Calu3 (cell line): Measurements from ENCODE around the gene FYN. TPM values are rescaled to one million over a fixed set of nuclear protein-coding genes. Genes with fewer than 3 reads are reported as not detected.

Experiments
- BruUV-seq: library from RNA; stranded (reverse); fragments of 400-500 nt; replicated peaks from 2 replicates; lab custom pipeline; 2021; lab: Mats Ljungman, UMichigan
- CTCF ChIA-PET: fragments of 300-600 bp; sonication (Branson Sonifier 250); formaldehyde crosslinking; loops from one replicate; lab custom pipeline; 2022; ENCODE audit warnings: antibody characterized with exemption; lab: Charles Lee
- DNase-seq: peaks from one replicate; pipeline ENCODE4 v3.0.0; 2022
- H3K27ac Mint-ChIP-seq: one replicate; pipeline ENCODE4 v1.8.0; 2022; ENCODE audit warnings: mixed read lengths; ENCODE audit not compliant: unreplicated experiment
- H3K27me3 Mint-ChIP-seq: one replicate; pipeline ENCODE4 v1.8.0; 2022; ENCODE audit warnings: mixed read lengths; ENCODE audit not compliant: unreplicated experiment
- H3K36me3 Mint-ChIP-seq: one replicate; pipeline ENCODE4 v1.8.0; 2022; ENCODE audit warnings: mild to moderate bottlenecking, moderate library complexity, mixed read lengths; ENCODE audit not compliant: insufficient read depth, unreplicated experiment
- H3K4me1 Mint-ChIP-seq: one replicate; pipeline ENCODE4 v1.8.0; 2022; ENCODE audit warnings: mild to moderate bottlenecking, low read depth, mixed read lengths; ENCODE audit not compliant: unreplicated experiment
- H3K4me3 Mint-ChIP-seq: one replicate; pipeline ENCODE4 v1.8.0; 2022; ENCODE audit warnings: mild to moderate bottlenecking, low read depth, moderate library complexity, mixed read lengths; ENCODE audit not compliant: unreplicated experiment
- H3K9me3 Mint-ChIP-seq: one replicate; pipeline ENCODE4 v1.8.0; 2022; ENCODE audit warnings: low read depth, mixed read lengths; ENCODE audit not compliant: unreplicated experiment
- intact Hi-C: fragments of 100-400 bp; cut with micrococcal nuclease; formaldehyde crosslinking; loops from one replicate; pipeline ENCODE4 v1.10.0; 2022; ENCODE audit not compliant: unreplicated experiment
- total RNA-seq: library from RNA; stranded (reverse); gene quantifications from 2 replicates; pipeline ENCODE4 v1.2.3, GENCODE V29; 2022
- TF ChIP-seq, protein P1 (sequence below): fragments of 200-600 bp; IDR thresholded peaks from one replicate; pipeline ENCODE4 v1.8.0; 2022; ENCODE audit warnings: antibody characterized with exemption; ENCODE audit not compliant: unreplicated experiment

Gene FYN
- total RNA-seq, 1 experiment from 2014 or later, result 61.0 TPM

DNA sequence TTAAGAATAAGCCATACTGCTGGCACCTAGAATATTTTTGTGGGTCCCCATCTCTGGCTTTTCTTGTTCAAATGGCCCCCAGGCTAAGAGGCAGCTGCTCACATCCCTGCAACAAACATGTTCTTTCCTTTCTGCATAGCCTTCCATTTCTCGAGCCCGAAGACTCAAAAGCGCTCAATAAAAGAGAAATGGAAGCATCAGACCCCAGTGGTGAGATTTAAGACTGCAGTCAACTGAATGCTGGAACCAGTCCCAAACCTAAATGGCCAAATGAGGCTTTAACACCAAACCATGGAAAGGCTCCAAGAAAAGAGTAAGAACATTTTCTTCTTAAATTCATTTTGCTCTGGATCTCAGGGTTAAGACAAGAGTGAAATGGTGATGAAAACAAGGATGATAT lies 145.4 kb downstream of the FYN start:
- Mint-ChIP-seq H3K4me1 (peaks cover 24% of the 10 kb centered on the region), H3K9me3 (no peaks in the 10 kb centered on the region), H3K36me3 (no peaks in the 10 kb centered on the region), H3K27me3 (no peaks in the 10 kb centered on the region), H3K27ac (no peak overlapping the region), H3K4me3 (no peak overlapping the region)
- intact Hi-C loops, result no loop called here
- no peak for DNase-seq
- TF ChIP-seq, protein P1, sequence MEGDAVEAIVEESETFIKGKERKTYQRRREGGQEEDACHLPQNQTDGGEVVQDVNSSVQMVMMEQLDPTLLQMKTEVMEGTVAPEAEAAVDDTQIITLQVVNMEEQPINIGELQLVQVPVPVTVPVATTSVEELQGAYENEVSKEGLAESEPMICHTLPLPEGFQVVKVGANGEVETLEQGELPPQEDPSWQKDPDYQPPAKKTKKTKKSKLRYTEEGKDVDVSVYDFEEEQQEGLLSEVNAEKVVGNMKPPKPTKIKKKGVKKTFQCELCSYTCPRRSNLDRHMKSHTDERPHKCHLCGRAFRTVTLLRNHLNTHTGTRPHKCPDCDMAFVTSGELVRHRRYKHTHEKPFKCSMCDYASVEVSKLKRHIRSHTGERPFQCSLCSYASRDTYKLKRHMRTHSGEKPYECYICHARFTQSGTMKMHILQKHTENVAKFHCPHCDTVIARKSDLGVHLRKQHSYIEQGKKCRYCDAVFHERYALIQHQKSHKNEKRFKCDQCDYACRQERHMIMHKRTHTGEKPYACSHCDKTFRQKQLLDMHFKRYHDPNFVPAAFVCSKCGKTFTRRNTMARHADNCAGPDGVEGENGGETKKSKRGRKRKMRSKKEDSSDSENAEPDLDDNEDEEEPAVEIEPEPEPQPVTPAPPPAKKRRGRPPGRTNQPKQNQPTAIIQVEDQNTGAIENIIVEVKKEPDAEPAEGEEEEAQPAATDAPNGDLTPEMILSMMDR, result peak; percentile 27
- BruUV-seq, result no TSS peak
- CTCF ChIA-PET, result interaction anchor here (0.5 kb wide), 1 partner anchor 316 kb away, joined by 5 read pairs; no protein-coding TSS in a partner anchor

DNA sequence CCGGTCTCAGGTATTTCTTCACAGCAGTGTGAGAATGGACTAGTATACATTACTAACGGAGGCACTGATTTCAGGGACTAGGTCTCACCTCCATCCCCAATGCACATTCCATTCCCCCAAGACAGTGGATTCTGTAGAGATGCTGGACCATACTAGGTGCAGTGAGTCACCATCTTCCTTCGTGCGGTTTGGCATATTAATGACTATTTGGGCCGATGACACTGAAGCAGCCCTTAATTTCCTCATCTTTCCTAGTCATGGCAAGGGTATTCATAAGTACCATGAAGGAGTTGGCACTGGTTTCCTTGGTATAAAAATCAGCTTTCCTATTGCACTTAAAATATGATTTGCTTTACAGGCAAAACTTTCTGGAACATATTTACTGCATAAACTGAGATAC lies 146.2 kb downstream of the FYN start:
- intact Hi-C loops, result no loop called here
- no TSS peak for BruUV-seq
- no peaks in the 10 kb centered on the region for H3K27me3 Mint-ChIP-seq
- no peak overlapping the region for H3K27ac Mint-ChIP-seq
- H3K9me3 Mint-ChIP-seq, result no peaks in the 10 kb centered on the region
- TF ChIP-seq, protein P1, result no peak
- H3K4me3 Mint-ChIP-seq, result no peak overlapping the region
- H3K36me3 Mint-ChIP-seq, result no peaks in the 10 kb centered on the region
- CTCF ChIA-PET, result no interaction called here
- H3K4me1 Mint-ChIP-seq, result peaks cover 24% of the 10 kb centered on the region
- no peak for DNase-seq

DNA sequence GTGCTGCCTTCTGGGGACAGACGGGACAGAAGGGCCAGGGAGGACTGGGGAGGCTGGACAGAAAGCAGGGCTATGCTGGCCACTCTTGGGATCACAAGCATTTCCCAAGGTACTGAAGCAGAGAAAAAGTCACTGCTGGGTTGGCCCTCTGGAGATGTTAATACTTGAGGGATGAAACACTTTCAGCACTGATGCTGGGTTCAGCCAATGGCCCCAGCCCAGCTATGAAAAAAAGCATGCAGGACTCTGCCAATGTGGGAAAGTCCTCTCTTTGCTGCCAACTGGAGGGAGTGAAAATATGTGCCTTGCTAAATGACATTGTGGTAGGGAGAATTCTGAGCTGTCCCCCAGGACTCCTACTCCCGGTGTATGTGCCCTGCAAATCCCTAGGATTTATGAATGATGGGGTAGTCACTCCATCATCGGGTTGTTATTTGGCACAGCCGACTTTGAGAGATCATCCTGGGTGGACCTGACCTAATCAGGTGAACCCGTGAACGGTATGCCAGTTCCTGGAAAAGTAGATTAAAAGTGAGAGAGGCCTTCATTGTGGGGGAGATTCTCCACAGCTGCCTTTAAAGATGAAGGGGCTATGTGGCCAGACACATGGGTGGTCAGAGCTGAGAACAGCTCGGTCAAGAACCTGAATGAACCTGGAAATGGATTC lies 147.7 kb downstream of the FYN start:
- DNase-seq, result no peak
- intact Hi-C loops, result no loop called here
- TF ChIP-seq, protein P1, result no peak
- Mint-ChIP-seq H3K4me1 (peaks cover 20% of the 10 kb centered on the region), H3K36me3 (no peaks in the 10 kb centered on the region), H3K27ac (no peak overlapping the region), H3K27me3 (no peaks in the 10 kb centered on the region), H3K9me3 (no peaks in the 10 kb centered on the region), H3K4me3 (no peak overlapping the region)
- CTCF ChIA-PET, result interaction anchor here (0.7 kb wide), 1 partner anchor 96 kb away, joined by 3 read pairs; no protein-coding TSS in a partner anchor
- BruUV-seq, result no TSS peak

DNA sequence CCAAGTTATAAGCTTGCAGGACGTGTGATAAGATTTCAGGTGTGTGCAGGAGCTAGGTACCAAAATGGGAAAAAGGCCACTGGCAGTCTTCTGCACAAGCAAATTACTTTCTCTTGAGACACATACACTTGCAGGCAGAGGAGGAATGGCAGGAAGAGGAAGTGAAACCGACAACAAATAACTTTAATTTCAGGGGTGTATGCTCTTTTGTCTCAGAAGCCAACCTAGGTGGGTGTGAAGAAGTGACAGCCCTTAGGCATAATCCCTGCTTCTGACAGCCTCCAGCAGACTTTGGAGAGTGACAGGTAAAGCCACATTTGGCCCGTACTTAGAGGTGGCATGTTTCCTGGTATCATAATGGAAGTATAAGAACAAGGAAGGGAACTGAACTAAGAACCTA lies 148.7 kb downstream of the FYN start:
- no peak for DNase-seq
- intact Hi-C loops, result no loop called here
- CTCF ChIA-PET, result interaction anchor here (1.1 kb wide), 1 partner anchor 11 kb away, joined by 3 read pairs; no protein-coding TSS in a partner anchor

More for the DNA sequence above, 148.7 kb downstream of the FYN start:
- no TSS peak for BruUV-seq
- TF ChIP-seq, protein P1, result no peak
- Mint-ChIP-seq H3K4me3 (no peak overlapping the region), H3K27me3 (no peaks in the 10 kb centered on the region), H3K27ac (no peak overlapping the region), H3K9me3 (no peaks in the 10 kb centered on the region), H3K4me1 (peaks cover 12% of the 10 kb centered on the region), H3K36me3 (no peaks in the 10 kb centered on the region)
